ENCODE measurements around the gene IFNA13. TPM values are rescaled to one million over a fixed set of nuclear protein-coding genes. Genes with fewer than 3 reads are reported as not detected.

The IFNA13 gene
- total and polyA plus RNA-seq, 2 experiments from 2014 or later = not detected

DNA sequence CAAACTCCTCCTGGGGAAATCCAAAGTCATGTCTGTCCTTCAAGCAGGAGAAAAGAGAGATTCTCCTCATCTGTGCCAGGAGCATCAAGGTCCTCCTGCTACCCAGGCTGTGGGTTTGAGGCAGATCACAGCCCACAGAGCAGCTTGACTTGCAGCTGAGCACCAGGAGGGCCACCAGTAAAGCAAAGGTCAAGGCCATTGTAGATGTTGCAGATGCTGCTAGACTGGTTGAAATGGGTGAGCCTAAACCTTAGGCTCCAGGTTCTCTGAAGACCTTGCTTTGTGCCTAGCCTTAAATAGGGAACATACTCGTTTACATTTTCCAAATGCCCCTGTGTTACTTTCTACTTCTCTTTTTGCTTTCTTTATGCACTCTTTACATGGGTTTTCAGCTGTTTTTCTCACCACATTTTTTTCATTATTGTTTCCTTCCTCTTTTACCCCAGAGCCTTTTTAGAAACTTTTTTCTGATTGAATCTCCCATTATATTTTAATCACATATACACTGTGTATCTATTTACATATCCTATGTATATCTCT, 17.3 kb upstream of the IFNA13 start, which contains the start of gene IFNA2:
Gene IFNA2 (minus strand): TSS at position 268 of the 540 bp plus-strand sequence. CDS start 69 bp downstream, at position 199.
- Histone ChIP-seq H3K4me1 (ENCODE audit: insufficient read depth) (0 out of 2 replicates have a peak, but pooled peaks cover 8% of the 10 kb centered on the region), H3K9me2 (ENCODE audit: insufficient read depth) (no peaks in the 10 kb centered on the region), H3K4me2 (no peak within 1 kb of the TSS), H4K20me1 (replicated peaks; ENCODE audit: insufficient read depth) (no peaks in the 10 kb centered on the region), H3K27me3 (ENCODE audit: insufficient read depth) (no peaks in the 10 kb centered on the region), H3K36me3 (ENCODE audit: insufficient read depth) (no peaks in the 10 kb centered on the region), H3F3A (replicated peaks; ENCODE audit: low read depth) (no peaks in the 10 kb centered on the region), H3K79me2 (replicated peaks; ENCODE audit: insufficient read depth) (no peaks in the 10 kb centered on the region), H3K4me3 (no peak within 1 kb of the TSS), H2AFZ (no peak within 1 kb of the TSS), H3K27ac (ENCODE audit: low read depth) (no peak within 1 kb of the TSS)
- no peaks in the 10 kb centered on the region for H3K9me3 Mint-ChIP-seq
- H3K4me3 Mint-ChIP-seq = no peak within 1 kb of the TSS
- DNase-seq (ENCODE audit: low spot score) (no peak), ATAC-seq (no peak)
- no peaks in the 10 kb centered on the region for H3K36me3 Mint-ChIP-seq (ENCODE audit: low read depth)
- no peak for TF ChIP-seq CTCF (conservative IDR thresholded peaks at IDR 0.05; ENCODE audit: low read depth in 2 of 2)
- TF ChIP-seq EZH2 (IDR thresholded peaks at IDR 0.05; ENCODE audit: low read depth, unreplicated experiment) = no peak
- no peak for TF ChIP-seq NANOG (IDR thresholded peaks at IDR 0.05; ENCODE audit: borderline replicate concordance)
- no peak for TF ChIP-seq JUNB (IDR thresholded peaks at IDR 0.05; ENCODE audit: unreplicated experiment)
- no peak for TF ChIP-seq POLR2AphosphoS5 (IDR thresholded peaks at IDR 0.05; ENCODE audit: low read depth)
- TF ChIP-seq ZNF331 (CRISPR knock-in tag; IDR thresholded peaks at IDR 0.05; ENCODE audit: low read depth) = no peak
- no peak for TF ChIP-seq ZNF462 (CRISPR knock-in tag; IDR thresholded peaks at IDR 0.05)
- TF ChIP-seq REST (IDR thresholded peaks at IDR 0.05; ENCODE audit: unreplicated experiment) = no peak
- TF ChIP-seq ZNF114 (CRISPR knock-in tag; IDR thresholded peaks at IDR 0.05) = no peak
- TF ChIP-seq STAT1 (IDR thresholded peaks at IDR 0.05; ENCODE audit: unreplicated experiment) = no peak
- no peak for TF ChIP-seq EZH2phosphoT487 (IDR thresholded peaks at IDR 0.05; ENCODE audit: unreplicated experiment)
- no peak for TF ChIP-seq CREB1 (CRISPR knock-in tag; IDR thresholded peaks at IDR 0.05; ENCODE audit: low read depth)
- no peaks in the 10 kb centered on the region for H3K27me3 Mint-ChIP-seq (ENCODE audit: insufficient read depth, low read depth, poor library complexity)
- peaks cover 15% of the 10 kb centered on the region; the same call in 2 of the 3 replicates for H3K4me1 Mint-ChIP-seq
- H3K27ac Mint-ChIP-seq = no peak within 1 kb of the TSS
